GM12878 (cell line): ENCODE measurements around the gene TRAP1. TPM values are rescaled to one million over a fixed set of nuclear protein-coding genes. Genes with fewer than 3 reads are reported as not detected.
A peak's percentile ranks its signal among the peaks of the same experiment; 100 is the strongest.

Source experiments
- ATAC-seq: fragments of 200-7000 bp; cut with Tn5 transposase; 3 replicates; pipeline ENCODE4 v1.9.1; 2020; ENCODE audit warnings: mild to moderate bottlenecking, moderate library complexity
- BruUV-seq: library from RNA; stranded (reverse); fragments of 400-500 nt; replicated peaks from 2 replicates; lab custom pipeline; 2021; lab: Mats Ljungman, UMichigan
- CTCF ChIA-PET: fragments of 300-600 bp; sonication (Branson Sonifier 250); formaldehyde crosslinking; extraction: SDS; loops from one replicate; lab custom pipeline; 2021; ENCODE audit warnings: inconsistent platforms; lab: Yijun Ruan, JAX
- POLR2A ChIA-PET: fragments of 350-600 bp; formaldehyde crosslinking; extraction: SDS; loops from one replicate; lab custom pipeline; 2021; ENCODE audit warnings: inconsistent platforms; lab: Charles Lee
- RAD21 ChIA-PET: fragments of 300-600 bp; sonication (Branson Sonifier 250); formaldehyde crosslinking; loops from one replicate; lab custom pipeline; 2023; ENCODE audit warnings: antibody characterized with exemption; ENCODE audit not compliant: unreplicated experiment; lab: Charles Lee
- SMC1A ChIA-PET: fragments of 300-600 bp; sonication (Branson Sonifier 250); formaldehyde crosslinking; loops from one replicate; lab custom pipeline; 2023; ENCODE audit not compliant: unreplicated experiment, uncharacterized antibody; lab: Charles Lee
- DNase-seq: peaks from one replicate; pipeline ENCODE4 v3.0.0-alpha.2; 2011; ENCODE audit warnings: low read depth, low spot score
- FAIRE-seq: peaks from 3 replicates; lab custom pipeline; 2011; peaks lifted over from hg19 to GRCh38; lab: Jason Lieb, UNC
- H2AFZ ChIP-seq: 2 replicates; pipeline ENCODE4 v1.6.0; 2011; ENCODE audit warnings: low read depth, low read length, control low read depth; ENCODE audit not compliant: control insufficient read depth
- H3K27ac ChIP-seq: 2 replicates; pipeline ENCODE4 v1.5.1; 2011; ENCODE audit warnings: control low read depth; ENCODE audit not compliant: control insufficient read depth, insufficient read depth
- H3K27me3 ChIP-seq, 2 experiments: replicated peaks in 1 of 2; 2 replicates each; pipeline versions ENCODE4 v1.6.0 to v1.6.1; 2011; ENCODE audit warnings: low read length in 1 of 2; ENCODE audit not compliant: control insufficient read depth in 2 of 2, insufficient read depth in 2 of 2
- H3K36me3 ChIP-seq, 2 experiments: 2 replicates each; pipeline ENCODE4 v1.5.1; 2011; ENCODE audit warnings: low read length in 1 of 2; ENCODE audit not compliant: control insufficient read depth in 2 of 2, insufficient read depth in 2 of 2
- H3K4me1 ChIP-seq: 2 replicates; pipeline ENCODE4 v1.6.1; 2011; ENCODE audit warnings: mild to moderate bottlenecking, low read length, moderate library complexity, mixed read lengths; ENCODE audit not compliant: control insufficient read depth, insufficient read depth
- H3K4me2 ChIP-seq: 2 replicates; pipeline ENCODE4 v1.6.0; 2011; ENCODE audit warnings: control low read depth; ENCODE audit not compliant: control insufficient read depth, insufficient read depth
- H3K4me3 ChIP-seq: fragments of 200-600 bp; sonication (generic); 2 replicates; pipeline ENCODE4 v1.5.1; 2016
- H3K79me2 ChIP-seq: 2 replicates; pipeline ENCODE4 v1.6.0; 2011; ENCODE audit warnings: low read length; ENCODE audit not compliant: control insufficient read depth, insufficient read depth
- H3K9ac ChIP-seq: 2 replicates; pipeline ENCODE4 v1.8.0; 2011; ENCODE audit warnings: low read length, control low read depth, mixed read lengths; ENCODE audit not compliant: control insufficient read depth, insufficient read depth
- H3K9me3 ChIP-seq: replicated peaks from 3 replicates; pipeline ENCODE4 v1.5.1; 2011; ENCODE audit warnings: mild to moderate bottlenecking, low read length; ENCODE audit not compliant: control insufficient read depth, insufficient read depth
- H4K20me1 ChIP-seq: 2 replicates; pipeline ENCODE4 v1.6.0; 2011; ENCODE audit not compliant: control insufficient read depth, insufficient read depth
- BCL11A ChIP-seq: IDR thresholded peaks from 2 replicates; pipeline ENCODE4 v1.6.1; 2011; ENCODE audit warnings: low read depth, low read length
- BHLHE40 ChIP-seq, 2 experiments: fragments of 450-650 bp in 1 of 2; IDR thresholded peaks; 2 replicates each; pipeline ENCODE4 v1.6.1; 2011 to 2017; ENCODE audit warnings: low read depth in 2 of 2, borderline replicate concordance in 1 of 2, improper control_type of control experiment in 1 of 2, low read length in 1 of 2, mild to moderate bottlenecking in 1 of 2
- CREM ChIP-seq: IDR thresholded peaks from 2 replicates; pipeline ENCODE4 v1.6.1; 2014; ENCODE audit warnings: antibody characterized with exemption, low read depth
- MTA2 ChIP-seq: fragments of 450-650 bp; IDR thresholded peaks from 2 replicates; pipeline ENCODE4 v1.6.1; 2016; ENCODE audit warnings: low read depth, mild to moderate bottlenecking, moderate library complexity
- MTA3 ChIP-seq: IDR thresholded peaks from 2 replicates; pipeline ENCODE4 v1.6.1; 2012; ENCODE audit warnings: low read length, inconsistent platforms, borderline replicate concordance
- MXI1 ChIP-seq: fragments of 150-350 bp; IDR thresholded peaks from 2 replicates; pipeline ENCODE4 v1.6.1; 2011; ENCODE audit warnings: low read depth, mild to moderate bottlenecking, inconsistent platforms, low read length, improper control_type of control experiment
- NFIC ChIP-seq: IDR thresholded peaks from 2 replicates; pipeline ENCODE4 v1.6.1; 2012; ENCODE audit warnings: low read depth, mild to moderate bottlenecking, inconsistent platforms, low read length, moderate library complexity
- NRF1 ChIP-seq: conservative IDR thresholded peaks from 2 replicates; pipeline ENCODE4 v1.6.1; 2011; ENCODE audit warnings: mild to moderate bottlenecking, low read depth, low read length, improper control_type of control experiment
- POLR2AphosphoS2 ChIP-seq: IDR thresholded peaks from 2 replicates; pipeline ENCODE4 v1.6.1; 2011; ENCODE audit warnings: low read depth, mild to moderate bottlenecking, low read length, improper control_type of control experiment, moderate library complexity
- RAD21 ChIP-seq: IDR thresholded peaks from 2 replicates; pipeline ENCODE4 v1.6.1; 2011; ENCODE audit warnings: mild to moderate bottlenecking, low read depth, low read length, moderate library complexity; ENCODE audit not compliant: insufficient read depth
- RELA ChIP-seq: fragments of 450-650 bp; IDR thresholded peaks from 2 replicates; pipeline ENCODE4 v1.8.0; 2014; ENCODE audit warnings: borderline replicate concordance; ENCODE audit not compliant: partially characterized antibody
- SMARCA5 ChIP-seq: fragments of 450-650 bp; IDR thresholded peaks from 2 replicates; pipeline ENCODE4 v1.6.1; 2017; ENCODE audit warnings: mild to moderate bottlenecking
- SMC3 ChIP-seq: IDR thresholded peaks from 2 replicates; pipeline ENCODE4 v1.6.1; 2011; ENCODE audit warnings: low read length, improper control_type of control experiment, borderline replicate concordance
- WGBS: methylation state at CpG from one replicate; pipeline ENCODE4 v1.1.6; 2016; ENCODE audit warnings: low lambda C conversion rate; ENCODE audit not compliant: insufficient replicate concordance, insufficient coverage; ENCODE audit errors: missing lambda C conversion rate; 5-methylcytosine and 5-hydroxymethylcytosine counted together
- in situ Hi-C: fragments of 300-500 bp; cut with MboI; formaldehyde crosslinking; loops from 9 replicates; pipeline ENCODE4 v1.14.3; 2018; ENCODE audit warnings: mixed read lengths
- intact Hi-C: fragments of 100-400 bp; cut with micrococcal nuclease; formaldehyde crosslinking; loops from one replicate; pipeline ENCODE4 v1.14.2; 2022; ENCODE audit not compliant: unreplicated experiment
- polyA plus RNA-seq, 11 experiments: library from polyadenylated mRNA; depleted of rRNA in 4 of 11; unstranded in 6 of 11; stranded (reverse) in 5 of 11; fragments of >200 nt; fragmentation: Nextera tagmentation in 4 of 11; fragmentation: Illumina TruSeq in 1 of 11; extraction: Ambion mirVana in 4 of 11; extraction: Trizol in 1 of 11; gene quantifications; 1 replicate in 1 of 11; 2 replicates in 10 of 11; pipeline versions ENCODE4 v1.2.1 to v1.2.3, GENCODE V29; 2011 to 2016; ENCODE audit warnings: inconsistent platforms in 2 of 11, missing spikeins in 2 of 11, low read depth in 1 of 11
- total RNA-seq, 4 experiments: library from RNA; depleted of rRNA in 3 of 4; stranded (reverse); fragments of >200 nt in 3 of 4; fragmentation: Illumina TruSeq in 1 of 4; extraction: Trizol in 1 of 4; gene quantifications; 2 replicates each; pipeline versions ENCODE4 v1.2.1 to v1.2.3, GENCODE V29; 2013 to 2021
- TF ChIP-seq, protein P1 (sequence below), 3 experiments: IDR thresholded peaks in 2 of 3; conservative IDR thresholded peaks in 1 of 3; 2 replicates each; pipeline ENCODE4 v1.5.1; 2011; ENCODE audit warnings: low read depth in 3 of 3, low read length in 3 of 3, mild to moderate bottlenecking in 3 of 3, control low read depth in 2 of 3, moderate library complexity in 2 of 3, inconsistent platforms in 1 of 3, mixed read lengths in 1 of 3; ENCODE audit not compliant: control insufficient read depth in 2 of 3, insufficient read depth in 1 of 3; ENCODE audit errors: extremely low read depth in 1 of 3
- TF ChIP-seq, protein P2 (sequence below): fragments of 450-650 bp; IDR thresholded peaks from 2 replicates; pipeline ENCODE4 v1.6.1; 2017; ENCODE audit warnings: mild to moderate bottlenecking, low read depth, inconsistent platforms; ENCODE audit not compliant: poor library complexity, severe bottlenecking

The TRAP1 gene
- total and polyA plus RNA-seq, 10 of the 15 experiments (the other 5 are each of a cell fraction or from before 2014, with no cell fraction given) = 16.3 to 442 (median 241) TPM

DNA sequence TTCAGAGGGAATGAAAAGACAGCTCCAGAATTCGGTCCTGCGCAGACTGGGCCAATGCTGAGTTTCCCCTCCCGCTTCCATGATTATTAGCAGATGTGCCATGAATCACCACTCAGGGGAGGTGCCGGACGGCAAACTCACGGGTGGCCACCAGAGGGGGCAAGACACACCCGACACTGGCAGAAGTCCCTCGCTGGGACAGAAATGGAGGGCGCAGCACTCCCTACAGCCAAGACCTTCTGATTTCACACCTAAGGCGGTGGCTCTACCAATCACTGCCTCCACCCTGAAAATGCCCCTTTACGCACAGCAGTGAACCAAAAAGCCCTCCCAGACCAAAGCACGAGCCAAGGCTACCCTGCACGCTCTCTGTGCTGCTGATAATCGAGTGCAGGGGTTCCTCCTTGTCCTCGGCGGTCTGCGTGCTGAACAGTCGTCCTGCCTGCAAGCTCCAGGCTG, 26.8 kb downstream of the TRAP1 start:
- ChIA-PET CTCF (interaction anchor here (1.1 to 2.2 kb wide), 5 partner anchors 9 to 188 kb away, joined by 3 to 16 read pairs (median 5); no protein-coding TSS in a partner anchor), RAD21 (interaction anchor here (0.7 to 1.2 kb wide), 2 partner anchors 177 to 187 kb away, joined by 3 to 6 read pairs; no protein-coding TSS in a partner anchor), SMC1A (interaction anchor here (1.1 to 2.5 kb wide), 2 partner anchors 188 to 293 kb away, joined by 3 to 8 read pairs; no protein-coding TSS in a partner anchor), POLR2A (no interaction called here)
- H4K20me1 ChIP-seq = no peaks in the 10 kb centered on the region
- peak overlapping the region; percentile 64 for H2AFZ ChIP-seq
- ATAC-seq (peak; percentile 100), DNase-seq (peak; percentile 21), FAIRE-seq (peak; percentile 89)
- H3K36me3 ChIP-seq = peaks cover 15 to 19% of the 10 kb centered on the region in 2 experiments
- intact Hi-C loops = loop anchor here (2.0 to 5.0 kb wide), 2 partner anchors 188 to 562 kb away; no protein-coding TSS in a partner anchor
- H3K4me3 ChIP-seq = no peak overlapping the region
- no peaks in the 10 kb centered on the region for H3K27me3 ChIP-seq
- peaks cover 2% of the 10 kb centered on the region; the same call in 1 of the 2 replicates for H3K79me2 ChIP-seq
- H3K9me3 ChIP-seq = no peaks in the 10 kb centered on the region
- H3K27ac ChIP-seq = no peak overlapping the region
- peaks cover 5% of the 10 kb centered on the region; the same call in 1 of the 2 replicates for H3K4me1 ChIP-seq
- 0 out of 2 replicates have a peak overlapping the region, but pooled peaks have one; percentile 42 for H3K4me2 ChIP-seq
- BruUV-seq = no TSS peak
- 35% methylated on average over 18 of the region's 18 CpGs for WGBS
- in situ Hi-C loops = loop anchor here (5.0 kb wide), 1 partner anchor 187 kb away; no protein-coding TSS in a partner anchor
- no peak overlapping the region for H3K9ac ChIP-seq
- TF ChIP-seq POLR2AphosphoS2 = no peak
- peak; percentile 92 for TF ChIP-seq SMC3
- TF ChIP-seq SMARCA5 = peak; percentile 66; the same call in 1 of the 2 replicates
- peak in 1 of 2 experiments; percentile 17; a peak in 1 of 4 replicates for TF ChIP-seq BHLHE40 (IDR thresholded peaks at IDR 0.05; ENCODE audit: borderline replicate concordance in 1 of 2, low read depth in 2 of 2, low read length in 1 of 2)
- peak; percentile 27 for TF ChIP-seq RELA
- no peak for TF ChIP-seq MTA3
- peak; percentile 51; the same call in 1 of the 2 replicates for TF ChIP-seq MXI1
- no peak for TF ChIP-seq NFIC
- peak; percentile 13; the same call in 1 of the 2 replicates for TF ChIP-seq MTA2
- no peak for TF ChIP-seq CREM
- TF ChIP-seq, protein P1, sequence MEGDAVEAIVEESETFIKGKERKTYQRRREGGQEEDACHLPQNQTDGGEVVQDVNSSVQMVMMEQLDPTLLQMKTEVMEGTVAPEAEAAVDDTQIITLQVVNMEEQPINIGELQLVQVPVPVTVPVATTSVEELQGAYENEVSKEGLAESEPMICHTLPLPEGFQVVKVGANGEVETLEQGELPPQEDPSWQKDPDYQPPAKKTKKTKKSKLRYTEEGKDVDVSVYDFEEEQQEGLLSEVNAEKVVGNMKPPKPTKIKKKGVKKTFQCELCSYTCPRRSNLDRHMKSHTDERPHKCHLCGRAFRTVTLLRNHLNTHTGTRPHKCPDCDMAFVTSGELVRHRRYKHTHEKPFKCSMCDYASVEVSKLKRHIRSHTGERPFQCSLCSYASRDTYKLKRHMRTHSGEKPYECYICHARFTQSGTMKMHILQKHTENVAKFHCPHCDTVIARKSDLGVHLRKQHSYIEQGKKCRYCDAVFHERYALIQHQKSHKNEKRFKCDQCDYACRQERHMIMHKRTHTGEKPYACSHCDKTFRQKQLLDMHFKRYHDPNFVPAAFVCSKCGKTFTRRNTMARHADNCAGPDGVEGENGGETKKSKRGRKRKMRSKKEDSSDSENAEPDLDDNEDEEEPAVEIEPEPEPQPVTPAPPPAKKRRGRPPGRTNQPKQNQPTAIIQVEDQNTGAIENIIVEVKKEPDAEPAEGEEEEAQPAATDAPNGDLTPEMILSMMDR (IDR thresholded peaks at IDR 0.05 in 2 of 3, conservative IDR thresholded peaks at IDR 0.05 in 1 of 3; ENCODE audit: control insufficient read depth in 2 of 3, extremely low read depth in 1 of 3, insufficient read depth in 1 of 3, low read depth in 3 of 3, low read length in 3 of 3) = peak; percentile 88 to 94 (median 91); a peak in 5 of 6 replicates
- TF ChIP-seq, protein P2, sequence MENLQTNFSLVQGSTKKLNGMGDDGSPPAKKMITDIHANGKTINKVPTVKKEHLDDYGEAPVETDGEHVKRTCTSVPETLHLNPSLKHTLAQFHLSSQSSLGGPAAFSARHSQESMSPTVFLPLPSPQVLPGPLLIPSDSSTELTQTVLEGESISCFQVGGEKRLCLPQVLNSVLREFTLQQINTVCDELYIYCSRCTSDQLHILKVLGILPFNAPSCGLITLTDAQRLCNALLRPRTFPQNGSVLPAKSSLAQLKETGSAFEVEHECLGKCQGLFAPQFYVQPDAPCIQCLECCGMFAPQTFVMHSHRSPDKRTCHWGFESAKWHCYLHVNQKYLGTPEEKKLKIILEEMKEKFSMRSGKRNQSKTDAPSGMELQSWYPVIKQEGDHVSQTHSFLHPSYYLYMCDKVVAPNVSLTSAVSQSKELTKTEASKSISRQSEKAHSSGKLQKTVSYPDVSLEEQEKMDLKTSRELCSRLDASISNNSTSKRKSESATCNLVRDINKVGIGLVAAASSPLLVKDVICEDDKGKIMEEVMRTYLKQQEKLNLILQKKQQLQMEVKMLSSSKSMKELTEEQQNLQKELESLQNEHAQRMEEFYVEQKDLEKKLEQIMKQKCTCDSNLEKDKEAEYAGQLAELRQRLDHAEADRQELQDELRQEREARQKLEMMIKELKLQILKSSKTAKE = no peak
- TF ChIP-seq RAD21 = peak; percentile 72
- no peak for TF ChIP-seq NRF1
- TF ChIP-seq BCL11A = no peak
